ENCODE data around the gene RTL9. TPM values are rescaled to one million over a fixed set of nuclear protein-coding genes. Genes with fewer than 3 reads are reported as not detected.

The RTL9 gene
- total and polyA plus RNA-seq, 2 donors (not counting 3 experiments of a cell fraction or from before 2014, with no cell fraction given): not detected

- Histone ChIP-seq H3K4me3 (replicated peaks in 1 of 3; ENCODE audit: insufficient read depth in 1 of 3, low read depth in 1 of 3, low read length in 3 of 3) (no peak overlapping the region), H3K36me3 (ENCODE audit: control insufficient read depth in 2 of 2, extremely low read depth in 1 of 2, insufficient read depth in 2 of 2, low read length in 2 of 2) (no peaks in the 10 kb centered on the region), H3K9me3 (replicated peaks; ENCODE audit: control insufficient read depth, insufficient read depth, low read length) (no peaks in the 10 kb centered on the region), H3K4me2 (ENCODE audit: insufficient read depth, low read length) (no peak overlapping the region), H3K27me3 (ENCODE audit: control insufficient read depth in 2 of 2, insufficient read depth in 2 of 2, low read length in 2 of 2) (no peaks in the 10 kb centered on the region), H3K9me1 (replicated peaks; ENCODE audit: control insufficient read depth, extremely low read depth, insufficient read depth, low read length) (no peaks in the 10 kb centered on the region), H4K20me1 (replicated peaks; ENCODE audit: control insufficient read depth, extremely low read depth, insufficient read depth, low read length) (no peaks in the 10 kb centered on the region), H3K9ac (replicated peaks; ENCODE audit: extremely low read depth, insufficient read depth, low read length) (no peak overlapping the region), H3K79me2 (ENCODE audit: control insufficient read depth, insufficient read depth, low read length) (no peaks in the 10 kb centered on the region), H3K27ac (ENCODE audit: insufficient read depth, low read depth, low read length) (no peak overlapping the region), H2AFZ (ENCODE audit: low read depth, low read length) (no peak overlapping the region), H3K4me1 (ENCODE audit: control insufficient read depth, extremely low read depth, insufficient read depth, low read length) (no peaks in the 10 kb centered on the region)
- TF ChIP-seq POLR2AphosphoS5 (IDR thresholded peaks at IDR 0.05; ENCODE audit: insufficient read depth, low read depth, low read length) (no peak), FOS (IDR thresholded peaks at IDR 0.05; ENCODE audit: borderline replicate concordance, insufficient read depth, low read length) (no peak), MYC (IDR thresholded peaks at IDR 0.05; ENCODE audit: low read depth, low read length) (no peak), MAX (IDR thresholded peaks at IDR 0.05; ENCODE audit: insufficient read depth, insufficient read length) (no peak), EZH2 (IDR thresholded peaks at IDR 0.05; ENCODE audit: borderline replicate concordance, low read depth, low read length, severe bottlenecking) (no peak), POLR2A (IDR thresholded peaks at IDR 0.05; ENCODE audit: low read depth, low read length) (no peak)
- DNase-seq (ENCODE audit: low read depth, low spot score) (no peak), FAIRE-seq (no peak)
- dilution Hi-C loops (cut with MboI; ENCODE audit: extremely low pct_ligation_motif_present, low sequenced_read_pairs): no loop called here
- intact Hi-C loops (cut with micrococcal nuclease): no loop called here
- POLR2A ChIA-PET: no interaction called here
- CTCF ChIA-PET: no interaction called here
- no TSS peak for BruUV-seq (replicated peaks)
Observed at GRCh38 chrX:110389570-110389969, 30.9 kb downstream of the RTL9 start.

GRCh38 chrX:110391086-110391485, 32.4 kb downstream of the RTL9 start:
- no peaks in the 10 kb centered on the region for H3K4me1 ChIP-seq (ENCODE audit: control insufficient read depth, extremely low read depth, insufficient read depth, low read length)
- no TSS peak for BruUV-seq (replicated peaks)

More at GRCh38 chrX:110391086-110391485, 32.4 kb downstream of the RTL9 start:
- ChIA-PET POLR2A (no interaction called here), CTCF (interaction anchor here (1.3 kb wide), 1 partner anchor 16 kb away, joined by 3 read pairs; no protein-coding TSS in a partner anchor)
- intact Hi-C loops (cut with micrococcal nuclease) (no loop called here), dilution Hi-C loops (cut with MboI; ENCODE audit: extremely low pct_ligation_motif_present, low sequenced_read_pairs) (no loop called here)
- Histone ChIP-seq H3K9ac (replicated peaks; ENCODE audit: extremely low read depth, insufficient read depth, low read length) (no peak overlapping the region), H3K27ac (ENCODE audit: insufficient read depth, low read depth, low read length) (no peak overlapping the region), H2AFZ (ENCODE audit: low read depth, low read length) (no peak overlapping the region), H3K36me3 (ENCODE audit: control insufficient read depth in 2 of 2, extremely low read depth in 1 of 2, insufficient read depth in 2 of 2, low read length in 2 of 2) (no peaks in the 10 kb centered on the region), H3K27me3 (ENCODE audit: control insufficient read depth in 2 of 2, insufficient read depth in 2 of 2, low read length in 2 of 2) (no peaks in the 10 kb centered on the region), H3K79me2 (ENCODE audit: control insufficient read depth, insufficient read depth, low read length) (no peaks in the 10 kb centered on the region), H3K9me3 (replicated peaks; ENCODE audit: control insufficient read depth, insufficient read depth, low read length) (no peaks in the 10 kb centered on the region), H3K9me1 (replicated peaks; ENCODE audit: control insufficient read depth, extremely low read depth, insufficient read depth, low read length) (no peaks in the 10 kb centered on the region), H4K20me1 (replicated peaks; ENCODE audit: control insufficient read depth, extremely low read depth, insufficient read depth, low read length) (no peaks in the 10 kb centered on the region), H3K4me2 (ENCODE audit: insufficient read depth, low read length) (no peak overlapping the region), H3K4me3 (replicated peaks in 1 of 3; ENCODE audit: insufficient read depth in 1 of 3, low read depth in 1 of 3, low read length in 3 of 3) (no peak overlapping the region)
- TF ChIP-seq MAX (IDR thresholded peaks at IDR 0.05; ENCODE audit: insufficient read depth, insufficient read length) (no peak), FOS (IDR thresholded peaks at IDR 0.05; ENCODE audit: borderline replicate concordance, insufficient read depth, low read length) (no peak), POLR2AphosphoS5 (IDR thresholded peaks at IDR 0.05; ENCODE audit: insufficient read depth, low read depth, low read length) (no peak), MYC (IDR thresholded peaks at IDR 0.05; ENCODE audit: low read depth, low read length) (no peak), GATA2 (IDR thresholded peaks at IDR 0.05; ENCODE audit: insufficient read depth, insufficient read length, low read depth, low read length) (no peak), CTCF (IDR thresholded peaks at IDR 0.05; ENCODE audit: extremely low read depth in 1 of 2, insufficient read depth in 1 of 2, low read depth in 1 of 2, low read length in 2 of 2) (no peak), POLR2A (IDR thresholded peaks at IDR 0.05; ENCODE audit: low read depth, low read length) (no peak), EZH2 (IDR thresholded peaks at IDR 0.05; ENCODE audit: borderline replicate concordance, low read depth, low read length, severe bottlenecking) (no peak), JUN (IDR thresholded peaks at IDR 0.05; ENCODE audit: borderline replicate concordance, insufficient read depth, insufficient read length, low read depth) (no peak)
- FAIRE-seq: no peak
- no peak for DNase-seq (ENCODE audit: low read depth, low spot score)
